Adrenal gland (tissue), 12 donors: ENCODE data around the gene RAB27B. TPM values are rescaled to one million over a fixed set of nuclear protein-coding genes. Genes with fewer than 3 reads are reported as not detected.

Experiments used
- DNase-seq, 7 donors: peaks; one replicate each; pipeline ENCODE4 v3.0.0-alpha.2; 2019 to 2020
- H3K27ac ChIP-seq, 5 donors: fragments of 200-600 bp; sonication (generic) in 4 of 5; 1 replicate in 3 of 5; 2 replicates in 2 of 5; pipeline versions ENCODE4 v1.5.1 to v1.8.0; 2016 to 2020; ENCODE audit warnings: mild to moderate bottlenecking in 1 of 5
- H3K27me3 ChIP-seq: fragments of 200-600 bp; 2 replicates; pipeline ENCODE4 v1.8.0; 2021
- H3K36me3 ChIP-seq, 2 donors: fragments of 200-600 bp; replicated peaks in 1 of 2; 1 replicate in 1 of 2; 2 replicates in 1 of 2; pipeline versions ENCODE4 v1.5.1 to v1.8.0; 2018 to 2022
- H3K4me1 ChIP-seq, 2 donors: fragments of 200-600 bp; replicated peaks in 1 of 2; 1 replicate in 1 of 2; 2 replicates in 1 of 2; pipeline versions ENCODE4 v1.5.1 to v1.8.0; 2018 to 2021
- H3K4me3 ChIP-seq, 4 donors: fragments of 200-600 bp; sonication (generic) in 3 of 4; one replicate each; pipeline ENCODE4 v1.5.1; 2016 to 2018
- H3K9me3 ChIP-seq, 3 donors: fragments of 200-600 bp; sonication (generic) in 1 of 3; replicated peaks in 1 of 3; 1 replicate in 2 of 3; 2 replicates in 1 of 3; pipeline versions ENCODE4 v1.5.1 to v1.8.0; 2016 to 2021
- CTCF ChIP-seq, 6 experiments: fragments of 450-650 bp in 4 of 6; fragments of 200-600 bp in 2 of 6; sonication (generic) in 1 of 6; IDR thresholded peaks; 1 replicate in 5 of 6; 2 replicates in 1 of 6; pipeline versions ENCODE4 v1.5.1 to v1.8.0; 2016 to 2021; ENCODE audit warnings: antibody characterized with exemption in 6 of 6, mild to moderate bottlenecking in 2 of 6, moderate library complexity in 1 of 6
- POLR2A ChIP-seq, 2 donors: fragments of 450-650 bp; IDR thresholded peaks; one replicate each; pipeline ENCODE4 v1.6.1; 2017; ENCODE audit warnings: antibody characterized with exemption in 2 of 2, mild to moderate bottlenecking in 2 of 2, moderate library complexity in 1 of 2
- WGBS, 4 donors: extraction: QIAGEN DNeasy Blood & Tissue Kit in 2 of 4; methylation state at CpG; one replicate each; pipeline versions ENCODE4 v1.1.5 to v1.1.7; 2013 to 2017; 5-methylcytosine and 5-hydroxymethylcytosine counted together
- intact Hi-C, 2 donors: fragments of 100-400 bp; cut with DNase I; formaldehyde crosslinking; loops; one replicate each; pipeline versions ENCODE4 v1.14.1 to v1.15.0; 2022 to 2023
- polyA plus RNA-seq, 3 donors: library from polyadenylated mRNA; stranded (reverse); fragments of 200-250 nt in 2 of 3; fragments of 350-450 nt in 1 of 3; fragmentation: Illumina TruSeq in 1 of 3; extraction: RNeasy Lipid Tissue Mini Kit (QIAGEN cat#74804) in 1 of 3; gene quantifications; one replicate each; pipeline ENCODE4 v1.2.3, GENCODE V29; 2013 to 2014
- total RNA-seq, 9 donors: library from RNA; depleted of rRNA in 4 of 9; stranded (reverse); fragments of >200 nt in 4 of 9; fragments of 120-200 nt in 1 of 9; fragmentation: NEBNext Ultra II Directional in 1 of 9; extraction: Animal tissue kit (Norgen Biotek cat#: 25700) in 1 of 9; gene quantifications; one replicate each; pipeline versions ENCODE4 v1.1.0 to v1.2.4, GENCODE V29; 2013 to 2023
- donor health status: healthy with polysubstance abuse.
- donor health status: Bipolar disorder and iron deficiency.
- donor health status: DM: yes; HTN: yes; CAD: no.
- donor health status: DM: no; HTN: no; CAD: no.
- donor health status: DM: no; HTN: no; CAD: no.
- donor health status: DM: yes; HTN: yes; CAD: no.

Gene RAB27B
- total and polyA plus RNA-seq, 12 donors = 0.04 to 3.9 (median 1.1) TPM; not detected in 3

- H3K27ac ChIP-seq = no peak overlapping the region
- H3K4me3 ChIP-seq = no peak overlapping the region
- intact Hi-C loops = no loop called here
- H3K4me1 ChIP-seq = no peaks in the 10 kb centered on the region
- no peak for DNase-seq
- TF ChIP-seq CTCF (IDR thresholded peaks at IDR 0.05) = no peak
- H3K36me3 ChIP-seq = no peaks in the 10 kb centered on the region
- H3K9me3 ChIP-seq = no peaks in the 10 kb centered on the region
- 91 to 95% (median 92%) methylated on average over 10 to 12 of the region's 12 CpGs for WGBS, 4 donors
- H3K27me3 ChIP-seq = no peaks in the 10 kb centered on the region
Observed at GRCh38 chr18:54791657-54792056, 36.6 kb upstream of the RAB27B start.

- intact Hi-C loops = no loop called here
- Histone ChIP-seq H3K4me1 (no peaks in the 10 kb centered on the region), H3K27me3 (no peaks in the 10 kb centered on the region), H3K4me3 (no peak overlapping the region), H3K36me3 (no peaks in the 10 kb centered on the region), H3K9me3 (no peaks in the 10 kb centered on the region), H3K27ac (no peak overlapping the region)
- 91 to 97% (median 94%) methylated on average over 8 to 9 of the region's 9 CpGs for WGBS, 4 donors
- no peak for DNase-seq
- TF ChIP-seq POLR2A (IDR thresholded peaks at IDR 0.05) (no peak), CTCF (IDR thresholded peaks at IDR 0.05) (no peak)
Observed at GRCh38 chr18:54792079-54792478, 36.2 kb upstream of the RAB27B start.

GRCh38 chr18:54794823-54795222 lies 33.5 kb upstream of the RAB27B start:
- no peak overlapping the region for H3K27ac ChIP-seq
- TF ChIP-seq CTCF (IDR thresholded peaks at IDR 0.05) (no peak), POLR2A (IDR thresholded peaks at IDR 0.05) (no peak)
- DNase-seq = no peak

GRCh38 chr18:54798186-54798585 lies 30.1 kb upstream of the RAB27B start:
- intact Hi-C loops = no loop called here
- Histone ChIP-seq H3K27ac (no peak overlapping the region), H3K4me3 (no peak overlapping the region), H3K27me3 (peaks cover 2% of the 10 kb centered on the region), H3K36me3 (no peaks in the 10 kb centered on the region), H3K9me3 (no peaks in the 10 kb centered on the region), H3K4me1 (no peaks in the 10 kb centered on the region)
- 75 to 87% (median 79%) methylated on average over 3 of the region's 3 CpGs for WGBS, 4 donors
- TF ChIP-seq CTCF (IDR thresholded peaks at IDR 0.05) (no peak), POLR2A (IDR thresholded peaks at IDR 0.05) (no peak)
- DNase-seq = no peak

More at GRCh38 chr18:54794823-54795222, 33.5 kb upstream of the RAB27B start:
- WGBS, 4 donors = 69 to 83% (median 70%) methylated on average over 1 of the region's 1 CpG
- Histone ChIP-seq H3K4me1 (no peaks in the 10 kb centered on the region), H3K9me3 (no peaks in the 10 kb centered on the region), H3K27me3 (no peaks in the 10 kb centered on the region), H3K36me3 (no peaks in the 10 kb centered on the region), H3K4me3 (no peak overlapping the region)
- intact Hi-C loops = no loop called here
